NCI-H526 treated with DMSO at 0.1 percent for 48 hours (cell line): ENCODE data around the gene NLRP9.

Experiments
- DNase-seq: peaks from one replicate; lab custom pipeline; 2025; lab: John Stamatoyannopoulos, UW

Gene NLRP9

DNA sequence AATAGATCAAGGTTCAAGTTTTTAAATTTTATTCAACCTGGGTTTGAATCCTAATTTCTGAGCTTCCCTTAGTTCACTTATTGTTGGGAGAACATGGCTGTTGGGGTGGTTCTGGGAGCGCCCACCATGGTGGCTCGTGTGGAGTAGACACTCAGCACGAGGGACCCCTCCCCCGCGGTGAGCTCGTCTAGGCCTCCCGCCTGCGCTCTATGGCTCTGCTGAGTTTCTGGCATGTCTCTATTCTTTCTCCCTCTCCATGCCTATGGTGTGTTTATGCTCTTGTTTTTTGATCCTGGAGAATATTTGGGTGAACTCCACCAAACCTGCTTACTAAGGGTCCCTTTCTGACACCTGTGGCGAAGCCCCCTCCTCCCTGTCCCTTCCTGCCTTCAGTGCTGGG, 64.7 kb downstream of the NLRP9 start:
- no peak for DNase-seq

DNA sequence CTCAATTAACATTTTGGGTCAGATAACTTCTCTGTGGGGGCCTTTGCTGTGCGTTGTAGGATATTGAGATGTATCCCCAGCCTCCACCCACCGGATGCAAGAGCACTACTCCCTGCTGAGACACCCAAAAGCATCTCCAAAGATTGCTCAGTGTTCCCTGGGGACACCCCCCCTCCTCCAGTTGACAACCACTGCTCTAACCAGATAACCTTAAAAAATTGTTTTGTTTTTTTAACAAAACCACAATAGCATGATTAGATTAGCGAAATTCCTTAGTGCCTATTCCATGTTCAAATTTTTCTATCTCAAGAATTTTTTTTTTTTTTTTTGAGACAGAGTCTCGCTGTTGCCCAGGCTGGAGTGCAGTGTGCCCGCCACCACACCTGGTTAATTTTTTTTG, 65.8 kb downstream of the NLRP9 start:
- no peak for DNase-seq

DNA sequence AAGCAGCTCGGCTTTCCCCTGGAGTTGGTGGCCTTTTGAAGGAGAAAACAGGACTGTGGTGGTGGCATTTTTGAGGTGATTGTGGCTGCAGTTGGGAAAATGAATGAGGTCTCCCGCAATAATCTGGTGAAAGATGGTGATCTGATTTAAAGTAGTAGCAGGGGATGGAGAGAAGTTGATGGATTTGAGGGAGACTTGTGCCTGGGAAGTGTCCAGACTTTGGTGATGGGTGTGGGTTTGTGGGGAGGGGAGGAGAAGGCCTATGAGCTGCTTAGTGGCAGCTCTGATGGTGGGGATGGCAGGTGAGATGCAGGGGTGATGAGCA, 67.2 kb downstream of the NLRP9 start:
- no peak for DNase-seq

DNA sequence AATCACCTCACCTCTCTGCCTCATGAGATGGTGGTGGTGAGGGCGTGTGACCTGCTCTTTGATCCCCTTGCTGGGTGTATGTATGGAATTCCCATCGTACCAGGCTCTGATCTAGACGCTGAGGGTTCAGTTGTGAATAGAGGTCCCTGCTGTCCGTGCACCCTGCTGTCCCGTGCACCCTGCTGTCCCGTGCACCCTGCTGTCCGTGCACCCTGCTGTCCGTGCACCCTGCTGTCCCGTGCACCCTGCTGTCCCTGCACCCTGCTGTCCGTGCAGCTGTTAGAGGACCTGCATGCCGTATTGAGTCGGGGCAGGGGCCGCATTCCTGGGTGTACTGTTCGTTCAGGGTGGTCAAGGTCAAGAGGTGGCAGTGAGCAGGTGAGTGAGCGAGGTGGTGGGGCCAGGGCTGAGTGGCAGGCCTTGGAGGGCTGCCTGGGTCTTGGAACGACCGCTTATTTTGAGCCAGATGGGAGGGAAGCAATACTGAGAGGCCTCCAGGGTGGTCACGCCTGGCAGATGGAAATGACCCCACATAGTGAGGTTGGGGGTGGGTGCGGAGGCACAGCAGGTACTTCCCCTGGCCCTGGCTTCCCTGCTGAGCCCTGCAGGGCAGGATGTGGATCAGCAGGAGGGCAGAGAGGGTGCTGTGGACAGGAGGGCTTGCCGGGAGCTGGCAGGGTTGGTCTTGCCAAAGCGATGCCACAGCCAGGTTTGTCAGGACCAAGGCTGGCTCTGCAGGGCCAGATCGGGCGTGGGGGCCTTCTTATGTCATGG, 67.7 kb downstream of the NLRP9 start:
- no peak for DNase-seq

DNA sequence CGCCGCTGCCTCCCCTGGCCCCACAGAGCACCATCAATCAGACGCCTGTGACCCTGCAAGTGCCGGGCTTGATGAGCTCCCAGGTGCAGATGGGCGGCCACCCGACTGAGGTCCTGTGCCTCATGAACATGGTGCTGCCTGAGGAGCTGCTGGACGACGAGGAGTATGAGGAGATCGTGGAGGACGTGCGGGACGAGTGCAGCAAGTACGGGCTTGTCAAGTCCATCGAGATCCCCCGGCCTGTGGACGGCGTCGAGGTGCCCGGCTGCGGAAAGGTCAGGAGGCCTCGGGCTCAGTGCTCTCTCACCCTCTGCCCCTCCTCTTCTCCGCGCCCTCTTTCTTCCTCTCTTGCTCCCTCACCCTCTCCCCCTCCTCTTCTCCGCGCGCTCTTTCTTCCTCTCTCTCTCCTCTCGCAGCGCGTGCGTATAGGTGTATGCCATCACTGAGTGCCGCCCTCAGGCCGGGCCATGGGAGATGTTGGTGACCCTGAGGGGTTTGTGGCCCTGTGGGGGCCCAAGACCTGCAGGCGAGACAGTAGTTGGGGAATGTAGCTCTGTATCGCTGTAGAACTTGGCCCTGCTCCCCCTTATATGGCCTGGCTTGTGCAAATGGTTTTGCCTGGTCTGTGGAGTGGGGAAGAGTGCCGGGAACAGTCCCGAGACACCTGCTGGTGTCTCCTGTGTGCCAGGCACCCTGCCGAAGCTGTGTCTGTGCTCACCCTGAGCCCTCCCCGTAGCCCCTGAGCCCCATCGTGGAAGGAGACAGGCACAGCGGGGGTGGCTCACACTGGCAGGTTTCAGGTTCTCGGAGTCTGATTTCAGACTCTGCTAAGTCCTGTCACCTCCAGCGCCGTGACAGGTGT, 68.6 kb downstream of the NLRP9 start:
- no peak for DNase-seq

DNA sequence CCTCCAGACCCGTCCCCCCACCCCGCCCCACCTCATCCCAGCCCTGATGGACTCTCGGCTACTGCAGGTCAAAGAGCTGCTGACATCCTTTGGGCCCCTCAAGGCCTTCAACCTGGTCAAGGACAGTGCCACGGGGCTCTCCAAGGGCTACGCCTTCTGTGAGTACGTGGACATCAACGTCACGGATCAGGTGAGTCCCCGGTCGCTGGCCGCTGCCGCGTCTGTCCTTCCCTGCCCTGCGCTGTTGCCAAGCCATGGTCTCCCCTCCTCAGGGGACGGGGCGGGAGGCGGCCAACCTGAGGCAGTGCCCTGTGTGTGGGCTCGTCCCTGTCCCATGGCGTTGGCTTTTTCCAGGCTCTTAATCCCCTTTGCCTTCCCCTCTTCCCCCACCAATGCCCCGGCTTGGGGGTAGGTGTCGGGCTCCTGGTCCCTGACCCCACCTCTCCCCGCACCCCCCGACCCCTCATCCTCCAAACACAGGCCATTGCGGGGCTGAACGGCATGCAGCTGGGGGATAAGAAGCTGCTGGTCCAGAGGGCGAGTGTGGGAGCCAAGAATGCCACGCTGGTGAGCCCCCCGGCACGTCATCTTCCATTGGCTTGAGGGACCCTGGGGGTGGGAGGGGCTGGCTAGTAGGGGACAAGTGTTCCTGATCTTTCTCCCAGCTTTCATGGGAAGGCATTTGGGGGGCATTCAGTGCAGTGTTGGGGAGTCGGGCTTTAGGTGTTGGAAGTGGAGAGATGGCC, 69.4 kb downstream of the NLRP9 start:
- no peak for DNase-seq

DNA sequence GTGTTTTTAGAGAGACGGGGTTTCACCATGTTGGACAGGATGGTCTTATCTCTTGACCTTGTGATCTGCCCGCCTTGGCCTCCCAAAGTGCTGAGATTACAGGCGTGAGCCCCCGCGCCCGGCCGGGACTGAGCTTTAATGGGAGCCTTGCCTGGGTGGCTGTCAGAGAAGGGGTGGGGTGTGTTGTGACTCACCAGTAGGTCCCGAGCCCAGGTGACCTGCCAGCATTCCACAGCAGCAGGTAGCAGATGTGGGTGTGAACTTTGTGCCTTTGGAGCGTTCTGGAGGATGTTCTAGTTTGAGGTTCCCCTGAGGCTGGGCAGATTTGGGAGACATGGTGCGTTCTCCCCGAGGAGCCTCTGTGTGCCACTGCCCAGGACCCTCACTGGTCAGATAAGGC, 70.2 kb downstream of the NLRP9 start:
- DNase-seq, result no peak

DNA sequence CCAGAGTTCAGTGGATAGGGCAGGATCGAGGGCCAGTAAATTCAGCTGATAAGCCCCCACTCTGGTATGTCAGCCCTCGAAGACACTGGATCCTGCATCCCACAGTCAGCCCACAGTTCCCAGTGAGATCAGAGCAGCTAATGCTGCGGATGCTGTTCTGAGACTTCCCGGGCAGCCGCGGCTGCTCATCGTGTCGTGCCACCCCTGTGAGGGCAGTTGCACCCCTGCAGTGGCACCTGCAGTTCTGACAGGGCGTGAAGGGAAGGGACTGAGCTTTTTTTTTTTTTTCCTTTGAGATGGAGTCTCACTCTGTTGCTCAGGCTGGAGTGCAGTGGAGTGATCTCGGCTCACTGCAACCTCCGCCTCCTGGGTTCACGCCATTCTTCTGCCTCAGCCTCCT, 70.7 kb downstream of the NLRP9 start:
- no peak for DNase-seq

DNA sequence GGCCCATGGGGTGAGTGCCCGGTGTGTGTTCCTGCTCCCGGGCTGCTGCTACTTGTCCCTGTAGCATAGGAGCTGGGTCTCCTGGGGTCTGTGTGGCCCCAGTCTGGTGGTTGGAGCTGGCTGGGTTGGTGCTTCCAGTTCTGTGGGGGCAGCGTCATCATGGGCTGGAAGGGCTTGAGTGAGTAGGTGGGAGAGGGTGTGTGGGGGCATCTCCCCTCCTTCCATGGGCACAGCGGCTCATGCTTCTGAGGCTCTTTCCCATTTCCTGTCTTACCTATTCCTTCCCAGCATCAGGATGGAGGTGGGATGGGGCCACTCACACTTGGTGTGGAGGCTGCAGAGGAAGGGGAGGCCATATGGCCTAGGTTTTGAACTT, 71.2 kb downstream of the NLRP9 start:
- DNase-seq, result no peak

DNA sequence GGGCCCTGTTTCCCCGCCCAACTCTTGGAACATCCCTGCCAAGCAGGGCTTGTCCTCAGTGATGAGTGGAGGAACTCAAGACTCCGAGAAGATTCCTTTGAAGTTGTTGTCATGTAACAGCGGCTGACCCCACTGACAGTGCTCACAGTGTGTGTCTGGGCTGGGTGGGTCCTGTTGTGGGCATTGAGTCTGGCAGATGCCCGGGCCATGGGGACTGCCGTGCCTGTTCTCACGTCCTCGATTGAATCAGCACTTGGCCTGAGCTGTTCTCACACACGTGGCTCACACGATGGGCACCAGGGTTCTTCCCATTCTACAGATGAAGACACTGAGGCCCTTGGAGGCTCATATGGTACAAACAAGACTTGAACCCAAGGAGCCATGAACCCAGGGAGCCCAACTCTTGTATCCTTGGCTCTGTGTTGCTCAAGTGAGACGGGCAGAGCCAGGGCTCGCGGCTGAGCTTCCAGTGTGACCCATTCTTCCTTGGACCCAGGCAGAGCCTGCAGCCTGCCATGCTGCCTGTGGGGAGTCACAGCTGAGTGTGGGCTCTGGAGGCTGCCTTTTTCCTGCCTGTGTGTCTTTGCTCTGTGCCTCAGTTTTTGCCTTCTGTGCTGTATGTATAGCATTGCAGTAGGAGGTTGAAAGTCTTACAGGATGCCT, 71.7 kb downstream of the NLRP9 start:
- no peak for DNase-seq

DNA sequence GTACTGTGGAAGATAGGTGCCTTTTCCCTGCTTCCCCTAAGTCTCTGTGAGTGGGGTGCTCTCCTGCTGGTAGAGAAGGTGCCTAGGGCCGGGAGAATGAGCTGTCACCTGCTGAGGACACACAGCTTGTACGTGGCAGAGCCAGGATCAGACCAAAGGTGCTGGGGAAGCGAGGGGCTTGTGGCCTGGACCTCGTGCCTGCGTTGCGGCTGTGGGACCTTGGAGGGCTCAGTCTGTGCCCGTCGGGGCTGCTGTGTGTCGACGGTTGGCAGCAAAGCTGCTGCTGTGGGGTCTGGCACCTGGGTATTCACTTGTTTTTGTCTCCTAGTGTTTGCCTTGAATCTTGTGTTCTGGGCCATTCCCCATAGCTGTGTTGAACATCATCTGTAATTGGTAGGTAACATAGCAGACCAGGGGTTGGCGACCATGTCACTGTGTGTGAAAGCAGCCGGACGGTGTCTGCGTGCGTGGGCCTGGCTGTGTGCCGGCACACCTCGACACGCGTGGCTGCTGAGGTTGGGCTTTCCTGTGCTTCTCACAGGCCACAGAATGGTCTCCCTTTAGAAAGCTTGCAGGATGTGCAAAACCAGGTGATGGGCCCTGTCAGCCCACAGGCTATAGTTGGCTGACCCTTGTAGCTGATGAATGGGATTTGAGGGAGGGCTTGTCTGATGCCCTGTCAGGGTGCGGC, 74.2 kb downstream of the NLRP9 start:
- DNase-seq, result no peak

DNA sequence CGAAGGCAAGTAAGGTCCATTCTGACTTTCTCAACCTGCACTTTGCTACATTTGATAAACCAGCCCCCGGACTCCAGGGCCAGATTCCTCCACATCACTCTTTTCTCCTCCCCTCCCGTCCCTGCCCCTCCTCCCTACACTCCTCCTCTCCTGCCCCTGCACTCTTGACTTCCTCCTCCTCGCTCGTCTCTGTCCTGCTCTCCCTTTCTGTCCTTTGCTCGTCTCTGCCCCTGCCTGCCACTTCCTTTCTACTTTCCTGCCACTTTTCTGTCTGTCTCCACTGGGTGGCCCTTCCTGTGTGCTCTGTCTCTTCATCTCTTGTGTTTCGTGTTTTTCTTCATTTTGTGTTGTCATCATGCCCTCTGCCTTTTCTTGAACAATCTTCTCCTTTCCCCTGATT, 76.4 kb downstream of the NLRP9 start:
- DNase-seq, result no peak

DNA sequence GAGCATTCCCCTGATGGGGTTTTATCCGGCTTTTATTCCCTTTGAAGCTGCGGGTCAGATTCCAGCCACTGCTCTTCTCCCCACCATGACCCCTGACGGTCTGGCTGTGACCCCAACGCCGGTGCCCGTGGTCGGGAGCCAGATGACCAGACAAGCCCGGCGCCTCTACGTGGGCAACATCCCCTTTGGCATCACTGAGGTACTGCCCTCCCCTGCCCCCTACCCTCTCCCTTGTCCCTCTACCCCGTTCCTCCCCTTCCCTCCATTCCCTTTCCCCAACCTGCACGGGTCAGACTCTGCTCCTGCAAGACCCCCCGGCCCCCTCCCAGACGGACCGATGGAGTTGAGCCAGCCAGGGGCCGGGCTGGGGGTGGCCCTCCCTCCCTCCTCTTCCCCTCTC, 77.2 kb downstream of the NLRP9 start:
- DNase-seq, result no peak

DNA sequence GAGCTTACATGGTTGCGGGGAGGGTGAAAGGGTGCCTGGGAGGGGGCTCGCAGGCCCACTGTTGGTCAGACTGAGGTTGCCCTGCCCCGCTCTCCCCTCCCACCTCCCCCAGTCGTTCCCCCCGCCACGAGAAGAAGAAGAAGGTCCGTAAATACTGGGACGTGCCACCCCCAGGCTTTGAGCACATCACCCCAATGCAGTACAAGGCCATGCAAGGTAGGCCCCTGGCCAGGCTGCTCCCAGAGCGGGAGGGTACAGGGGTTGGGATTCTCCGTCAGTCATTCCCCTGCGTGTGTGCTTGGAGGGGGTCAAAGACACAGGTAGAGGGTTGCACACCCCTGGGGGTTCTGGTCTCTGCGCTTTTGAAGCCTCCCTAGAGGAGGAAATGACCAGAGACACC, 77.8 kb downstream of the NLRP9 start:
- DNase-seq, result no peak

DNA sequence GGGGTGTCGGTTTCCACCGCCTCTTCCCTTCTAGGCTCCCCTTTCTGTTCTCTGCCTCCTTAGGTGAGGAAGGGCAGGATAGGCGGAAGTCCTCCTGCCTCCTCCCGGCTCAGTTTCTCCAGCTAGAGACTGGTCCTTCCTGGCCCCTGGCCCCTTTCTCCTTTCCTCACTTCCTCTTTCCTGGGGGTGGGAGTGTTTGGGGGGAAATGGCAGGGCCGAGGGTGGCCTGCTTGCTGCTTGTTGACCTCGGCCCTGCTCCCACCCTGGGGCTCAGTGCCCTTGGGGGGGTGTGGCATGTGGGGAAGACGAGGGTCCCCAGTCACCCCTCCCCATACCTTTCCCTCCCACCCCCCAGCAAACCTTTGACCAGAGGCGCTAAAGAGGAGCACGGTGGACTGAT, 78.4 kb downstream of the NLRP9 start:
- no peak for DNase-seq

DNA sequence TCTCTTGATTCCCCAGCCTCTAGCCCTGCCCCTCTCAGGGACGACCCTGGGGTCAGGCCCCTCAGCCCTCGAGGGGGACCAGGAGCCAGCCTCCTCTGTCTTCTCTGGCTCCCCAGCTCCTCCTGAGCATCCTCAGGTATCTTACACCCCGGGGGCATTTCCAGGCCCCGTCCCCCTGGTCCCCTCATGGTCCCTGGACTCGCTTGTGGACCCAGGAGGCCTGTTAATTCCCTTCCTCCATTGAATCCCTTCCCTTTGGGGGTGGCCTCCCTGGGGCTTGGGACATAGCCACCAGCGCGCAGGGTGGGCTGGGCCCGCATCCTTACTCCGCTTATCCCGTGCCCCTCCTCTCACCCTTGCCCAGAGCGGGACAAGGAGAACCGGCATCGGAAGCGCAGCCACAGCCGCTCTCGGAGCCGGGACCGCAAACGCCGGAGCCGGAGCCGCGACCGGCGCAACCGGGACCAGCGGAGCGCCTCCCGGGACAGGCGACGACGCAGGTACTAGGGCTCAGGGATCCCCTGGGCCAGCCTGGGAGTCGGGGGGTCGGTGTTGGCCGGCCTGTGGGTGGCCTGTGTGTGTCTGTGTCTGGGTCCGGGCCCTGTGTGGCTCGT, 79.2 kb downstream of the NLRP9 start:
- DNase-seq, result no peak
